ENCODE results near the gene WNT3A.

GRCh38 chr1:228061411-228062084, 54.8 kb downstream of the WNT3A start:
- no peak for TF ChIP-seq ZNF692 (tag by site-specific recombination; IDR thresholded peaks at IDR 0.05)
- no peak for TF ChIP-seq ZNF529 (tag by site-specific recombination; IDR thresholded peaks at IDR 0.05; ENCODE audit: insufficient replicate concordance)
- no peak for TF ChIP-seq CTCF (tag by site-specific recombination; IDR thresholded peaks at IDR 0.05)
- TF ChIP-seq ZNF830 (tag by site-specific recombination; IDR thresholded peaks at IDR 0.05; ENCODE audit: low read depth), result no peak
- TF ChIP-seq ZFP69B (tag by site-specific recombination; IDR thresholded peaks at IDR 0.05), result no peak
- no peak for TF ChIP-seq ZFHX2 (tag by site-specific recombination; conservative IDR thresholded peaks at IDR 0.05)
- no peak for TF ChIP-seq GLI4 (tag by site-specific recombination; IDR thresholded peaks at IDR 0.05)
- no peak for TF ChIP-seq ZNF175 (tag by site-specific recombination; IDR thresholded peaks at IDR 0.05)
- TF ChIP-seq ZNF837 (tag by site-specific recombination; IDR thresholded peaks at IDR 0.05), result no peak
- TF ChIP-seq ZNF274 (IDR thresholded peaks at IDR 0.05; ENCODE audit: low read length), result no peak
- no peak for TF ChIP-seq ZNF274 (tag by site-specific recombination; IDR thresholded peaks at IDR 0.05; ENCODE audit: borderline replicate concordance)
- no peak for TF ChIP-seq ATF2 (tag by site-specific recombination; IDR thresholded peaks at IDR 0.05; ENCODE audit: low read depth)
- TF ChIP-seq ZNF350 (tag by site-specific recombination; IDR thresholded peaks at IDR 0.05), result no peak
